Erythroblast (primary cell): Measurements from ENCODE around the gene NOTUM.

Experiments
- DNase-seq, 2 experiments: peaks; one replicate each; lab custom pipeline; 2025; lab: John Stamatoyannopoulos, UW
- GATA1 ChIP-seq: IDR thresholded peaks from 2 replicates; pipeline ENCODE4 v1.6.1; 2011; ENCODE audit warnings: low read depth, mild to moderate bottlenecking, control low read depth, low read length, moderate library complexity
- POLR2A ChIP-seq: IDR thresholded peaks from 2 replicates; pipeline ENCODE4 v1.6.1; 2011; ENCODE audit warnings: mild to moderate bottlenecking, low read length

NOTUM gene

GRCh38 chr17:81961087-81961511 lies at the start of gene NOTUM:
NOTUM (minus strand) TSS chr17:81961187; CDS start chr17:81960909, 278 bp downstream.
- no peak for TF ChIP-seq GATA1
- TF ChIP-seq POLR2A = no peak
- DNase-seq = peak; percentile 33 to 35

GRCh38 chr17:82009413-82009812 lies 48.4 kb upstream of the NOTUM start:
- no peak for TF ChIP-seq POLR2A
- no peak for TF ChIP-seq GATA1
- no peak for DNase-seq

GRCh38 chr17:82008941-82009405 lies 48.0 kb upstream of the NOTUM start:
- DNase-seq = no peak
- TF ChIP-seq GATA1 (no peak), POLR2A (no peak)

GRCh38 chr17:82008258-82008940 lies 47.4 kb upstream of the NOTUM start:
- no peak for TF ChIP-seq GATA1
- TF ChIP-seq POLR2A = no peak
- DNase-seq = no peak

GRCh38 chr17:82007495-82008257 lies 46.7 kb upstream of the NOTUM start:
- TF ChIP-seq GATA1 = no peak
- TF ChIP-seq POLR2A = no peak

GRCh38 chr17:82007228-82007494 lies 46.2 kb upstream of the NOTUM start:
- TF ChIP-seq GATA1 (no peak), POLR2A (no peak)
- no peak for DNase-seq

More at GRCh38 chr17:82007495-82008257, 46.7 kb upstream of the NOTUM start:
- no peak for DNase-seq

- no peak for DNase-seq
- TF ChIP-seq GATA1 (no peak), POLR2A (no peak)
These were observed 45.7 kb upstream of the NOTUM start for GRCh38 chr17:82006468-82007227.

- no peak for TF ChIP-seq GATA1
- TF ChIP-seq POLR2A = no peak
- DNase-seq = no peak
These were observed 44.8 kb upstream of the NOTUM start for GRCh38 chr17:82005701-82006348.

- DNase-seq = no peak
- TF ChIP-seq POLR2A (no peak), GATA1 (no peak)
These were observed 43.8 kb upstream of the NOTUM start for GRCh38 chr17:82004517-82005455.

GRCh38 chr17:82003411-82004381 lies 42.7 kb upstream of the NOTUM start:
- no peak for DNase-seq
- TF ChIP-seq POLR2A = no peak
- TF ChIP-seq GATA1 = no peak

GRCh38 chr17:82001571-82002056 lies 40.6 kb upstream of the NOTUM start:
- TF ChIP-seq POLR2A = no peak
- TF ChIP-seq GATA1 = no peak
- DNase-seq = no peak
